IMR-90 (cell line): Measurements from ENCODE around the gene GUCY1A2. TPM values are rescaled to one million over a fixed set of nuclear protein-coding genes. Genes with fewer than 3 reads are reported as not detected.

Experiments used
- ATAC-seq: fragments of 200-7000 bp; cut with Tn5 transposase; 2 replicates; pipeline ENCODE4 v1.9.1; 2020; ENCODE audit warnings: low read depth, mild to moderate bottlenecking, moderate library complexity
- BruUV-seq: library from RNA; stranded (reverse); fragments of 400-500 nt; replicated peaks from 2 replicates; lab custom pipeline; 2021; lab: Mats Ljungman, UMichigan
- CTCF ChIA-PET: fragments of 300-600 bp; formaldehyde crosslinking; extraction: SDS; loops from one replicate; lab custom pipeline; 2021; ENCODE audit warnings: antibody characterized with exemption; lab: Yijun Ruan, JAX
- POLR2A ChIA-PET: fragments of 300-600 bp; sonication (Branson Sonifier 250); formaldehyde crosslinking; loops from one replicate; lab custom pipeline; 2022; ENCODE audit warnings: antibody characterized with exemption; ENCODE audit not compliant: unreplicated experiment; lab: Charles Lee
- DNase-seq: peaks from one replicate; pipeline ENCODE4 v3.0.0; 2013
- H2AFZ ChIP-seq: replicated peaks from 2 replicates; pipeline ENCODE3; 2013; ENCODE audit warnings: low read length, mild to moderate bottlenecking; ENCODE audit not compliant: poor library complexity
- H2AK5ac ChIP-seq: 2 replicates; pipeline ENCODE4 v1.6.1; 2013; ENCODE audit warnings: low read depth, low read length, inconsistent platforms
- H2AK9ac ChIP-seq: replicated peaks from 2 replicates; pipeline ENCODE3; 2013; ENCODE audit warnings: mild to moderate bottlenecking, low read depth, low read length, moderate library complexity; ENCODE audit not compliant: poor library complexity
- H2BK120ac ChIP-seq: 2 replicates; pipeline ENCODE4 v1.6.1; 2013; ENCODE audit warnings: low read depth, low read length, inconsistent platforms
- H2BK15ac ChIP-seq: 3 replicates; pipeline ENCODE4 v1.6.1; 2013; ENCODE audit warnings: low read depth, low read length, inconsistent platforms
- H2BK20ac ChIP-seq: 2 replicates; pipeline ENCODE4 v1.6.1; 2013; ENCODE audit warnings: low read depth, mild to moderate bottlenecking, inconsistent platforms, low read length, moderate library complexity
- H2BK5ac ChIP-seq: 2 replicates; pipeline ENCODE4 v1.6.1; 2013; ENCODE audit warnings: mild to moderate bottlenecking, low read depth, low read length, inconsistent platforms; ENCODE audit not compliant: poor library complexity, severe bottlenecking
- H3K14ac ChIP-seq: replicated peaks from 2 replicates; pipeline ENCODE4 v1.6.1; 2013; ENCODE audit warnings: low read depth, low read length, inconsistent platforms
- H3K18ac ChIP-seq: 2 replicates; pipeline ENCODE4 v1.6.1; 2013; ENCODE audit warnings: low read depth, low read length, control low read depth
- H3K23ac ChIP-seq: 2 replicates; pipeline ENCODE4 v1.6.1; 2013; ENCODE audit warnings: low read depth, low read length, inconsistent platforms
- H3K27ac ChIP-seq: 2 replicates; pipeline ENCODE4 v1.5.1; 2013; ENCODE audit warnings: mild to moderate bottlenecking, control low read depth, low read length; ENCODE audit not compliant: insufficient read depth
- H3K27me3 ChIP-seq: 2 replicates; pipeline ENCODE4 v1.6.1; 2013; ENCODE audit warnings: low read length; ENCODE audit not compliant: control insufficient read depth, insufficient read depth
- H3K36me3 ChIP-seq: 2 replicates; pipeline ENCODE4 v1.6.1; 2013; ENCODE audit warnings: low read length, mixed read lengths; ENCODE audit not compliant: control insufficient read depth, insufficient read depth
- H3K4ac ChIP-seq: 2 replicates; pipeline ENCODE4 v1.6.1; 2013; ENCODE audit warnings: low read depth, low read length, inconsistent platforms
- H3K4me1 ChIP-seq: 2 replicates; pipeline ENCODE4 v1.6.1; 2013; ENCODE audit warnings: low read length, mixed read lengths; ENCODE audit not compliant: control insufficient read depth, insufficient read depth
- H3K4me2 ChIP-seq: 2 replicates; pipeline ENCODE4 v1.6.1; 2013; ENCODE audit warnings: low read depth, mild to moderate bottlenecking, control low read depth, low read length, moderate library complexity
- H3K4me3 ChIP-seq: 2 replicates; pipeline ENCODE4 v1.5.1; 2013; ENCODE audit warnings: low read depth, mild to moderate bottlenecking, control low read depth, low read length, moderate library complexity; ENCODE audit not compliant: insufficient read depth
- H3K56ac ChIP-seq: 2 replicates; pipeline ENCODE4 v1.6.1; 2013; ENCODE audit warnings: low read length, inconsistent platforms; ENCODE audit not compliant: insufficient read depth; ENCODE audit errors: extremely low read depth
- H3K79me1 ChIP-seq, 2 experiments: 2 replicates each; pipeline ENCODE4 v1.6.1; 2013; ENCODE audit warnings: low read length in 2 of 2, inconsistent platforms in 1 of 2, low read depth in 1 of 2
- H3K9ac ChIP-seq: 2 replicates; pipeline ENCODE4 v1.6.1; 2013; ENCODE audit warnings: low read depth, low read length, control low read depth
- H3K9me1 ChIP-seq: 2 replicates; pipeline ENCODE4 v1.6.1; 2013; ENCODE audit warnings: low read length, inconsistent platforms; ENCODE audit not compliant: insufficient read depth
- H3K9me3 ChIP-seq: 2 replicates; pipeline ENCODE4 v1.6.1; 2013; ENCODE audit warnings: low read length; ENCODE audit not compliant: control insufficient read depth, insufficient read depth
- H4K20me1 ChIP-seq: 2 replicates; pipeline ENCODE4 v1.6.1; 2013; ENCODE audit warnings: low read length, inconsistent platforms; ENCODE audit not compliant: insufficient read depth
- H4K5ac ChIP-seq: 2 replicates; pipeline ENCODE4 v1.6.1; 2013; ENCODE audit warnings: mild to moderate bottlenecking, low read depth, low read length, control low read depth
- H4K8ac ChIP-seq, 2 experiments: 2 replicates each; pipeline ENCODE4 v1.6.1; 2013; ENCODE audit warnings: low read depth in 2 of 2, low read length in 2 of 2, control low read depth in 1 of 2, inconsistent platforms in 1 of 2
- H4K91ac ChIP-seq: 2 replicates; pipeline ENCODE4 v1.6.1; 2013; ENCODE audit warnings: low read depth, low read length, inconsistent platforms; ENCODE audit not compliant: insufficient read depth
- CHD1 ChIP-seq: IDR thresholded peaks from 2 replicates; pipeline ENCODE4 v1.6.1; 2012; ENCODE audit warnings: low read depth, low read length, improper control_type of control experiment
- WGBS, 2 experiments: methylation state at CpG; one replicate each; pipeline versions ENCODE4 v1.1.5 to v1.1.7; 2013; ENCODE audit warnings: missing lambda C conversion rate in 2 of 2; ENCODE audit not compliant: insufficient read length in 1 of 2; ENCODE audit errors: extremely low coverage in 2 of 2; 5-methylcytosine and 5-hydroxymethylcytosine counted together
- dilution Hi-C: fragments of 300-500 bp; cut with HindIII; formaldehyde crosslinking; loops from one replicate; pipeline ENCODE4 v1.14.3; 2018; ENCODE audit warnings: low sequenced_read_pairs; ENCODE audit not compliant: unreplicated experiment
- in situ Hi-C: fragments of 300-500 bp; cut with MboI; formaldehyde crosslinking; loops from 3 replicates; pipeline ENCODE4 v1.14.3; 2019; ENCODE audit warnings: low sequenced_read_pairs, inconsistent platforms, mixed read lengths
- intact Hi-C: fragments of 100-400 bp; cut with micrococcal nuclease; formaldehyde crosslinking; loops from 2 replicates; pipeline ENCODE4 v1.10.0; 2022
- polyA plus RNA-seq, 3 experiments: library from polyadenylated mRNA; depleted of rRNA; stranded (reverse); fragments of >200 nt; gene quantifications; 2 replicates each; pipeline ENCODE4 v1.2.3, GENCODE V29; 2012; ENCODE audit warnings: low replicate concordance in 1 of 3
- total RNA-seq: library from RNA; depleted of rRNA; stranded (reverse); fragments of >200 nt; gene quantifications from 2 replicates; pipeline ENCODE4 v1.2.3, GENCODE V29; 2012
- TF ChIP-seq, protein P1 (sequence below): conservative IDR thresholded peaks from 2 replicates; pipeline ENCODE4 v1.5.1; 2012; ENCODE audit warnings: mild to moderate bottlenecking, low read depth, low read length, improper control_type of control experiment
- TF ChIP-seq, protein P2 (sequence below): fragments of 150-350 bp; IDR thresholded peaks from 2 replicates; pipeline ENCODE4 v1.6.1; 2017; ENCODE audit warnings: mild to moderate bottlenecking, antibody characterized with exemption, low read length, low read depth

Gene GUCY1A2
- total and polyA plus RNA-seq, 2 of the 4 experiments (the other 2 are of a cell fraction): under 0.01 to 0.03 TPM

DNA sequence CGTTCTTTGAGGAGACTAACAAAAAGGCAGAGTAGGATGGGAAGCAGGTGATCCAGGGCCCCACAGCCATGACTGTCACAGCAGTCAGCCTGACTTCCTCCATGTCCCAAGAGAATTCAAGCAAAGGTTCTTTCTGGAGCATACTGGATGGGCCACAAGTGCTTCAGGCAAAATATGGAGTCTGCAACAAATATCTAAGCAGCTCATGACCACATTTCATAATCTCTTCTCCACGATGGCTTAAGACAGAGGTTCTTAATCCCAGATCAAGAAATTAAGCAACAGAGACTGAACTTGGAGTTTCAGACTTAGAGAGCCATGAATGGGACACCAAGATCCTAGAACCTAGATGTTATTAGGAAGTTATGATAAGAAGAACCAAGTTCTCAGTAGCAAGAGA is 31.6 kb downstream of the GUCY1A2 start (continued):
- TF ChIP-seq, protein P1, sequence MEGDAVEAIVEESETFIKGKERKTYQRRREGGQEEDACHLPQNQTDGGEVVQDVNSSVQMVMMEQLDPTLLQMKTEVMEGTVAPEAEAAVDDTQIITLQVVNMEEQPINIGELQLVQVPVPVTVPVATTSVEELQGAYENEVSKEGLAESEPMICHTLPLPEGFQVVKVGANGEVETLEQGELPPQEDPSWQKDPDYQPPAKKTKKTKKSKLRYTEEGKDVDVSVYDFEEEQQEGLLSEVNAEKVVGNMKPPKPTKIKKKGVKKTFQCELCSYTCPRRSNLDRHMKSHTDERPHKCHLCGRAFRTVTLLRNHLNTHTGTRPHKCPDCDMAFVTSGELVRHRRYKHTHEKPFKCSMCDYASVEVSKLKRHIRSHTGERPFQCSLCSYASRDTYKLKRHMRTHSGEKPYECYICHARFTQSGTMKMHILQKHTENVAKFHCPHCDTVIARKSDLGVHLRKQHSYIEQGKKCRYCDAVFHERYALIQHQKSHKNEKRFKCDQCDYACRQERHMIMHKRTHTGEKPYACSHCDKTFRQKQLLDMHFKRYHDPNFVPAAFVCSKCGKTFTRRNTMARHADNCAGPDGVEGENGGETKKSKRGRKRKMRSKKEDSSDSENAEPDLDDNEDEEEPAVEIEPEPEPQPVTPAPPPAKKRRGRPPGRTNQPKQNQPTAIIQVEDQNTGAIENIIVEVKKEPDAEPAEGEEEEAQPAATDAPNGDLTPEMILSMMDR: no peak

DNA sequence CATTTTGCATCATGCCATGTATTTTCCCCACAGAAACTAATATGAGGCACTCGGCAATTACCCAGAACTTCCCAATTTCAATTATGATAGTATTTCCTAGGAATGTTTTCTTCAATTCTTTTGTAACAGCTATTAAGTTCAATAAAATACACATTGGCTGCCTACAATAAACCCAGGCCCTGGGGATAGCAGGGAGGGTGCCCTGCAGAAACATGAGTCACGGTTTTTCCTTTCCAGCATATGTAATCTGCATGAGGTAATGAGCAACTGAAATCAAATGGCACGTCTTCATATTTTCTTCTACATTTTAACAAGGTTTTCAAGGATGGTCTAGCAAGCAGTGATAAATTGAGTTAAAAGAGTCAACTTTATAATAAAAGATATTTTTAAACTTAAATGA is 32.0 kb downstream of the GUCY1A2 start:
- Histone ChIP-seq H4K20me1 (no peaks in the 10 kb centered on the region), H3K27ac (no peak overlapping the region), H3K9me1 (no peaks in the 10 kb centered on the region), H2BK120ac (no peak overlapping the region), H3K36me3 (no peaks in the 10 kb centered on the region), H3K9ac (no peak overlapping the region), H4K91ac (no peak overlapping the region), H3K18ac (no peak overlapping the region), H2BK5ac (no peak overlapping the region), H4K5ac (no peak overlapping the region), H3K14ac (no peak overlapping the region), H3K79me1 (no peaks in the 10 kb centered on the region), H2AK9ac (no peak overlapping the region), H3K56ac (no peak overlapping the region), H2AK5ac (no peak overlapping the region), H2BK20ac (no peak overlapping the region), H3K4me1 (no peaks in the 10 kb centered on the region), H3K4ac (no peak overlapping the region), H4K8ac (no peak overlapping the region), H3K23ac (no peak overlapping the region), H3K9me3 (no peaks in the 10 kb centered on the region), H3K4me3 (no peak overlapping the region), H3K27me3 (no peaks in the 10 kb centered on the region), H3K4me2 (no peak overlapping the region), H2AFZ (no peak overlapping the region), H2BK15ac (no peak overlapping the region)
- in situ Hi-C loops: no loop called here
- ChIA-PET CTCF (interaction anchor here (0.7 kb wide), 1 partner anchor 684 kb away, joined by 3 read pairs; no protein-coding TSS in a partner anchor), POLR2A (no interaction called here)
- ATAC-seq: no peak
- WGBS, 2 experiments: no CpG with 5 or more reads among the region's 3 CpGs
- DNase-seq: peak; percentile 2
- dilution Hi-C loops: no loop called here
- no TSS peak for BruUV-seq
- TF ChIP-seq CHD1: no peak
- TF ChIP-seq, protein P2, sequence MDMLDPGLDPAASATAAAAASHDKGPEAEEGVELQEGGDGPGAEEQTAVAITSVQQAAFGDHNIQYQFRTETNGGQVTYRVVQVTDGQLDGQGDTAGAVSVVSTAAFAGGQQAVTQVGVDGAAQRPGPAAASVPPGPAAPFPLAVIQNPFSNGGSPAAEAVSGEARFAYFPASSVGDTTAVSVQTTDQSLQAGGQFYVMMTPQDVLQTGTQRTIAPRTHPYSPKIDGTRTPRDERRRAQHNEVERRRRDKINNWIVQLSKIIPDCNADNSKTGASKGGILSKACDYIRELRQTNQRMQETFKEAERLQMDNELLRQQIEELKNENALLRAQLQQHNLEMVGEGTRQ: no peak
- intact Hi-C loops: no loop called here
